A549 treated with ZK216348 at 1 μM for 4 hours (cell line): Measurements from ENCODE around the gene GYG1. TPM values are rescaled to one million over a fixed set of nuclear protein-coding genes. Genes with fewer than 3 reads are reported as not detected.

Source experiments
- total RNA-seq: library from RNA; stranded (reverse); fragments of 200-300 nt; extraction: Qiagen RNA extraction; gene quantifications from 5 replicates; pipeline ENCODE4 v1.2.3, GENCODE V29; 2022; ENCODE audit warnings: low read depth

The GYG1 gene
- total RNA-seq: 32.6 to 36.9 TPM (median 33.2 TPM) in 5 replicates

DNA sequence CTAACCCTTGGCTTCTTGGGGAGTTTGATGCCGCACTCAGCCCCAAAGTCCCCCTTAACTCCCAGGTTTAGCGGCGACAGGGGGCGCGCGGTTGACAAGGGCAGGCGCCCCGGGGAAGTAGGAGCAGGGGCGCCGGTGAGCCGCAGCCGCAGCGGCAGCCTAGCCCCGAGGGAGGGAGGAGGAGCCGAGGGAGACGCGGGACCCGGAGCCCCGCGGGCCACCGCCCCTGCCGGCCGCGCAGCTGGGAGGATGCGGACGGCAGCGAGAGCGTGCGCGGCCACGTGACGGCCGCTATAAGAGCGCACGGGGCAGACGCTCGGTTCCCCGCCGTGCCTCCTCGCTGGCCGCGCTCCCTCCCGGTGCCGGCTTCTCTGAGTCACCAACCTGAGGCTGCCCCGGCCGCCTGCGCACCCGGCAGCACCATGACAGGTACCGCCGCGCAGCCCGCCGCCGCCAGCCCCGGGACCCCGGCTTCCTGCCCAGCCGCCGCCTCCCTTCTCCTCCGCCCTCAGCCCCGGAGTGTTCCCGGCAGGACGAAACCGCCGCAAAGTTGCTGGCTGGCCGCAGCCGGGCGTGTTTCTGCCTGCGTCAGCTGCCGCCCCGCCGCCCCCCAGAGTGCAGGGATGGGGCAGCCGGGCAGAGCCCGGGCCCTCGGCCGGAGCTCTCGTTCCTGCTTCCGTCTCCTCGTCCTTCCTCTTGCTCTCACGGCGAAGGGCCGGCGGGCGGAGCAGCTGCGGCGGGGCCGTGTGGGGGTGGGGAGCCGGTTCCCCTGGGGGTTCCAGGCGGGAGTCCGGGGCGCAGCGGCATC lies at the start of gene GYG1:
TSS of gene GYG1 (plus strand) at position 322 of the 808 bp plus-strand sequence. CDS start at position 423, 101 bp downstream.

Other genes with a start within 250 kb of the GYG1 start
- gene CPB1, start 163.7 kb upstream of the GYG1 start, total RNA-seq: not detected in 5 replicates
- gene CPA3, start 126.2 kb upstream of the GYG1 start, total RNA-seq: not detected in 5 replicates
- 10.4 to 20.0 TPM (median 16.6 TPM) in 5 replicates for gene HLTF, start 95.0 kb downstream of the GYG1 start, total RNA-seq
- 30.1 to 36.8 TPM (median 32.7 TPM) in 5 replicates for gene HPS3, start 138.1 kb downstream of the GYG1 start, total RNA-seq
- 4.1 to 7.0 TPM (median 6.2 TPM) in 5 replicates for gene CP, start 230.3 kb downstream of the GYG1 start, total RNA-seq